Measurements from ENCODE around the gene PNMA8A.

The PNMA8A gene

GRCh38 chr19:46492841-46493235, 21.5 kb upstream of the PNMA8A start:
- DNase-seq (ENCODE audit: low read depth in 2 of 2): no peak

- no peak for DNase-seq (ENCODE audit: low read depth in 2 of 2)
Measured at GRCh38 chr19:46491975-46492682, 20.8 kb upstream of the PNMA8A start.

DNA sequence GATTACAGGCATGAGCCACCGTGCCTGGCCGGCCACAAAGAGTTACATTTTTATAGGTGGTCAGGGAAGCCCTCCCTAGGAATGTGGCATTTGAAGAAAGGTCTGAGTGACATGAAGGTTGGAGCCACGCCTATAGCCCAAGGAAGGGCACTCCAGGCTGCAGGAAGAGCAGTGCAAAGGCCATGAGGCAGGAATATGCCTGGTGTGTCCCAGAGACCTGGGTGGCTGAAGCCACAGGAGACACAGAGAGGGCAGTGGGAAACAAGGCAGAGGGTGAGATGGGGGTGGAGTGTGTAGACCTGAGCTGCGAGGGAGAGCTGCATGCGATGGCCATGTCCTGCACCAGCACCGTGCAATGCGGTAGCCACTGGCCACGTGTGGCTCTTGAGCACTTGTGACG, 19.4 kb upstream of the PNMA8A start:
- DNase-seq (ENCODE audit: low read depth in 2 of 2): no peak

- no peak for DNase-seq (ENCODE audit: low read depth in 2 of 2)
Measured at GRCh38 chr19:46489445-46490272, 18.3 kb upstream of the PNMA8A start.

- DNase-seq (ENCODE audit: low read depth in 2 of 2): no peak
Measured at GRCh38 chr19:46488551-46488950, 17.2 kb upstream of the PNMA8A start.

GRCh38 chr19:46487802-46488445, 16.6 kb upstream of the PNMA8A start:
- peak; percentile 75 to 76 for DNase-seq (ENCODE audit: low read depth in 2 of 2)

DNA sequence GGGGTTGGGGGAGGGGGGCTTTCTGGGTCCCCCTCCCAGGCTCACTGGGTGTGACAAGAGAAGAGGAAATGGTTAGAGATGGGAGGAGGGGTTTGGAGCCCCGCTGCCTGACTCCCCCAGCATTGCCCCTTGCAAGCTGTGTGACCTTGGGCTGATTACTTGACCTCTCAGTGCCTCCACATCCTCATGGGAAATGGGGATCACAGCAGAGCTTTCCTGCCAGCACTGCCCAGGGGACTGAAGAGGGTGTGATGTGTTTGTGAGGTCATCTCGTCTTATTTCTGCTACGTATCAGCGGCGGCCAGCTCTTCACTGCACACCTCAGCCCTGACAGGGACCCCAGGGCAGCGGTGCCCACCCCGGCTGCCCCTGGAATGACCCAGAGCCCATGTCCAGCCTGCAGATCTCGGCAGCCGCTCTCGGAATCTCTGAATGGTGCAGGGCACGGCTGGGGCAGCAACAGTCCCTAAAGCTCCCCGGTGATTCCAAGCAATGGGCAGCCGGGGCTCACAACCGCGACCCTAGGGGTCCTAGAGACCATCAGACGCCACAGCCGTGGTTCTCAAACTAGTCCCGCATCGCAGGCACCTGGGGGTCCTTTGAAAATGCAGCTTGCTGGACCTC, 15.9 kb upstream of the PNMA8A start:
- DNase-seq (ENCODE audit: low read depth in 2 of 2): no peak

DNA sequence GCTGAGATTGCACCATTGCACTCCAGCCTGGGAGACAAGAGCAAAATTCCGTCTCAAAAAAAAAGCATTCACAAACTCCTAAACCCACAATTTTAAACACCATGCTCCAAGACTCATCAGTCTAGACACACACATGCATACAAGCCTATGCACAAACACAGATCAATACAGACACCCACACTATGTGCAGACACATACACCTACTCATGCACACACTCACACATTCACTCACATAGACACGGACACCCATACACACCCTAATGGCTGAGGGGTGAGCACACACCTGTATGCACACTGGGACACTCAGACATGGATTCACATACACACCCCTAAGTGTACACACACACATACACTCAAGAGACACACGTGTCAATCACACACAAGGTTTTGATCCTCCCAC, 15.0 kb upstream of the PNMA8A start:
- DNase-seq (ENCODE audit: low read depth in 2 of 2): no peak

GRCh38 chr19:46484656-46485055, 13.3 kb upstream of the PNMA8A start:
- DNase-seq (ENCODE audit: low read depth in 2 of 2): no peak

GRCh38 chr19:46482631-46483030, 11.3 kb upstream of the PNMA8A start:
- DNase-seq (ENCODE audit: low read depth in 2 of 2): no peak

- DNase-seq (ENCODE audit: low read depth in 2 of 2): no peak
Measured at GRCh38 chr19:46481947-46482346, 10.6 kb upstream of the PNMA8A start.

GRCh38 chr19:46481223-46481848, 10.0 kb upstream of the PNMA8A start:
- no peak for DNase-seq (ENCODE audit: low read depth in 2 of 2)

DNA sequence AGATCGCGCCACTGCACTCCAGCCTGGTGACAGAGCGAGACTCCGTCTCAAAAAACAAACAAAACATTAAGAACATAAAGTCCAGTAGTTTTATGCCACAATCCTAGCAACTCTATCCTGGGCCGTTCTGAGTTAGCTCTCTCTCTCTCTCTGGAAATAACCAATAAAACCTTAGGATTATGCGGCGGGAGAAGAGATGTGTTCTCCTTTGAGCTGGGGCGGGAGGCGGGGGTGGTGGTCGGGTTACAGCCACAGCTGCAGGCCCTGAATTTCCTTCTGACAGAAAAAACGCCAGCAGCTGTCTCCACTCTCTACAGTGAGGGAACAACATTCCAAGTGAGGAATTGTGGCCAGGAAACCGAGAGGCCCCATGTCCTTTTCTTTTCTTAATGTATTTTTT, 9.1 kb upstream of the PNMA8A start:
- no peak for DNase-seq (ENCODE audit: low read depth in 2 of 2)

GRCh38 chr19:46478356-46478986, 7.1 kb upstream of the PNMA8A start:
- no peak for DNase-seq (ENCODE audit: low read depth in 2 of 2)

DNA sequence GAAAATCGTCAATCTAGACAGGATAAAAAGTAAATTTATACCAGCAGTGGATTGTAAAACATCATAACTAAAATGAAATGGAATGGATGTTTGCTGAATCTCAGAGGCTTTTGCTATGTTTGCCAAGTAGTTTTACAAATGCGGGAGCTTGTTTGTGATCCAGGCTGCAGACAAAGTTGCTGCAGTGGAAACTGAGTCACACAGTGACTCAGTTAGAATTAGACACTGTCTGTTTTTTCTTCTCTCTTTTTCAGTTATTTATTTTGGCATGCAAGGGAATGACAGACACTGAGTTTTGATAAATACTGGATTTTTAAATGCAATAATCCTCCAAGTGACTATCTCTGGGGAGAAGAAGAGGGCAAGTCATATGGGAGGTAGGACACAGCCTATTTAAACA, 4.6 kb upstream of the PNMA8A start:
- DNase-seq (ENCODE audit: low read depth in 2 of 2): no peak

DNA sequence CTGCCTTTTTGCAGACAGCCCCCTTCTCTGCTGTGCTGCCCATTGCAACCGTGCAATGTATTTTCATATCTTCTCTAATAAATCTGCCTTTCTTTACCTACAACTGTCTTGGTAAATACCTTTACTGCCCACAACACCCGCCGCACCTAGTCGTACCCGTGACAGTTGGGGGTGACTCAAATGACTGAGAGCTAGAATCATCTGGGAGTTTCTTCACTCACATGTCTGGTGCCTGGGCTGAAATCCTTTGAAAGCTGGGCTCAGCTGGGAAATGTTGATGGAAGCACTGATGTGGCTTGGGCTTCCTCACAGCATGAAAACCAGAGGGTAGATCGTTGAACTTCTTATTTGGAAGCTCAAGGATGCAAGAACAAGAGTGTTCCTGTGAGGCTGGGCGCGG, 2.8 kb upstream of the PNMA8A start:
- DNase-seq (ENCODE audit: low read depth in 2 of 2): no peak

DNA sequence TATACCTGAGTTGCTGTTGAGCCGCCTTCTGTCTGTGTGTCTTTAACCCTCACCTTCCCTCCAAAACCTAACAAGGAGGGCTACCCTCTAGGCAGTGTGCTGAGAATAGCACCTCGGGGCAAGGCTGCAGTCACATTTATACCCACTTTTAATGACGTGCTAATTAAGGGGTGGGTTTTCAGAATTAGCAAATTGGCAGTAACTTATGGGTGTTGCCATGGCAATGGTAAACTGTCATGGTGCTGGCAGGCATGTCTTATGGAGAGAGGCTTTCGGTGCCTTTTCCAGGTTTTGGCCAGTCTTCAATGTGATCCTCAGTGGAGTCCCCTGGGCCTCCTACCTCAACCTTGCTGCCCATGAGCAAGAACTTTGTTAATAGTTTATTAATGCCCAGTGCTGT, 1.2 kb upstream of the PNMA8A start:
- DNase-seq (ENCODE audit: low read depth in 2 of 2): no peak

DNA sequence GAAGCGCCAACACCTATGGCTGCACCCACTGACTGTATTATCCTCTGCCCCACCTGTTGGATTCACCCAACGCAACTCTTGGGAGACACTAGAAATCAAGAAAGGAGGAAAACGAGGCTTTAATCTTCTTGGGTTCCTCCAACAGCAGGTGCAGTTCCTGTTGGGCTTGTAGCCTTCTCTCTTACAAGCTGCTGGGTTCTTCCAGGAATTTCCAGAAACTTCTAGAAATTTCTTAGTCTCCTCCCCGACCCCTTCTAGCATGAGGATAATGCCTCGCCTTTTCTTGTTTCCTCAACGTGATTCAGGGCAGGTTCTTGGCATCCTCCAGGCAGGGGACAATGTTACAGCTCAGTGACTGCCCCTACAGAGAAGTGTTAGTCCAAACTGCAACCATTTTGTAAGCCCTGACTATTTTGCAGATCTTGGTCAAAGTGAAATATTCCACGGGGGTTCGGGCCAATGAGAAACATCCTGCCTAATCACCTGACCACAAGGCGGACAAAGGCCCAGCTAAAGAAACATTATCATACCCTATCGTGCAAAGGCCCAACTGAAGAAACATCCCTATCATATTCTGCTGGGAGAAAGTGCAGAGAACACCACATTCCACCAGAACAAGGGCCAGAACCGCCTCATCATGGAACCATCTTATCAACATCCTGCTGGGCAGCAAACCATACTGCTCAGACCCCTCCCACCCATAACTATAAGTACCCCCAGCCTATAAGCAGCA, 614 bp upstream of the PNMA8A start:
- no peak for DNase-seq (ENCODE audit: low read depth in 2 of 2)

DNA sequence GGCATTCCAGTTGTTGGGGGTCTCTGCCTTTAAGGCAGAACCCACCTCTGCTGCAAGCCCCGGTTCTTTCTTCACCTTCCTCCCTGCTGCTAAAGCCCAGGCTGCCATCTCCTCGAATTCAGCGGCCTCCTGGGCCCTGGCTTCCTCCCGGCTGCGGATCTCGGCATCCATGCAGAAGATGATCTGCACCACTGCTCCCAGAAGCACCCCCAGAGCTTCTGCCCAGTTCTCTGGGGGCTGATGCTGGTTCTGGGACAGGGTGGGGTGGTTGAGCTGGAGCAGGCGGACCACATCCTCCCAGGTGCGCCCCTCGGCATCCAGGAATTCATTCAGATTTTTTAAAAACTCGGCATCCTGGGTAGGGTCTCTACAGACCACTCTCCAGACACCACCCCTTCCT, 987 bp downstream of the PNMA8A start:
- DNase-seq (ENCODE audit: low read depth in 2 of 2): no peak

- DNase-seq (ENCODE audit: low read depth in 2 of 2): no peak
Measured at GRCh38 chr19:46469541-46470185, 1.7 kb downstream of the PNMA8A start.
